Measurements from ENCODE around the gene LRTM2. TPM values are rescaled to one million over a fixed set of nuclear protein-coding genes. Genes with fewer than 3 reads are reported as not detected.

The LRTM2 gene
- total and polyA plus RNA-seq, 7 donors = 0.09 to 0.41 TPM; not detected in 5

DNA sequence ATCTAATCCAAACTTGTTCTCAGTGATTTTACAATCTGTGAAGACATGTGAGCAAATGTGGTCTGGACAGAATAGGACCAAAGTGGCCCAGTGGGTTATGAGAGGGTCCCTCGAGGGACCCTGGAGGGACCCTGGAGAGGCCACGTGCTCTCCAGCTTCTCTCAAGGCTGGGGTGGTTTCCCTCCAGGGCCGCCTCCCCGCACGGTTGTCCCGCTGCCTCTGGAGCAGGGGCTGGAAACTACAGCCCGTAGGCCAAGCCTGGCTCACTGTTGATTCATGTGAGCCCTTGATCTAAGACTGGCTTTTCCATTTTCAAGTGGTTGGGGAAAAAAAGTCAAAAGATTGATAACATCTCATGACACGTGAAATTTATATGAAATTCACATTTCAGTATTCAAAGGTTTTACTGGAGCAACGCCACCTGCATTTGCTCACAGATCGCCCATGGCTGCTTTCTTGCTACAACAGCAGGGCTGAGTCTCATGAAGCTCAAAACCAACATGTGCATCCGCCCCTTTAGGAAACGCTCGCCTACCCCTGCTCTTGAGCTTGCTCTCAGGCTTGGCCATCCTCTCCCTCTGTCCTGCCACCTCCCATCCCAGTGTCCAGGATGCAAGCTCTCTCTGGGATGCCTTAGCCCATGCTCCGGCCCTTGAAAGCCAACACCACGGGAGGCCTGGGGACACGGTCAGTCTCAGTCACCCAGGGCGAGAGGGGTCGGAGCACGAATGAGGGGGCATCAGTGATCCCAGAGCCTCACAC lies 12.1 kb upstream of the LRTM2 start:
- Histone ChIP-seq H3K36me3 (no peaks in the 10 kb centered on the region), H3K27me3 (no peaks in the 10 kb centered on the region), H3K9me3 (no peaks in the 10 kb centered on the region), H3K4me1 (peaks cover 0 to 9% (median 2%) of the 10 kb centered on the region in 4 donors), H3K27ac (no peak overlapping the region), H3K4me3 (no peak overlapping the region)
- intact Hi-C loops (cut with DNase I) = no loop called here
- 90 to 92% methylated on average over 19 of the region's 19 CpGs for WGBS, 2 donors
- DNase-seq = no peak
- TF ChIP-seq EP300 (IDR thresholded peaks at IDR 0.05) (no peak), POLR2A (IDR thresholded peaks at IDR 0.05) (no peak), POLR2AphosphoS5 (IDR thresholded peaks at IDR 0.05) (no peak)
- TF ChIP-seq, protein P1, sequence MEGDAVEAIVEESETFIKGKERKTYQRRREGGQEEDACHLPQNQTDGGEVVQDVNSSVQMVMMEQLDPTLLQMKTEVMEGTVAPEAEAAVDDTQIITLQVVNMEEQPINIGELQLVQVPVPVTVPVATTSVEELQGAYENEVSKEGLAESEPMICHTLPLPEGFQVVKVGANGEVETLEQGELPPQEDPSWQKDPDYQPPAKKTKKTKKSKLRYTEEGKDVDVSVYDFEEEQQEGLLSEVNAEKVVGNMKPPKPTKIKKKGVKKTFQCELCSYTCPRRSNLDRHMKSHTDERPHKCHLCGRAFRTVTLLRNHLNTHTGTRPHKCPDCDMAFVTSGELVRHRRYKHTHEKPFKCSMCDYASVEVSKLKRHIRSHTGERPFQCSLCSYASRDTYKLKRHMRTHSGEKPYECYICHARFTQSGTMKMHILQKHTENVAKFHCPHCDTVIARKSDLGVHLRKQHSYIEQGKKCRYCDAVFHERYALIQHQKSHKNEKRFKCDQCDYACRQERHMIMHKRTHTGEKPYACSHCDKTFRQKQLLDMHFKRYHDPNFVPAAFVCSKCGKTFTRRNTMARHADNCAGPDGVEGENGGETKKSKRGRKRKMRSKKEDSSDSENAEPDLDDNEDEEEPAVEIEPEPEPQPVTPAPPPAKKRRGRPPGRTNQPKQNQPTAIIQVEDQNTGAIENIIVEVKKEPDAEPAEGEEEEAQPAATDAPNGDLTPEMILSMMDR (IDR thresholded peaks at IDR 0.05) = no peak

DNA sequence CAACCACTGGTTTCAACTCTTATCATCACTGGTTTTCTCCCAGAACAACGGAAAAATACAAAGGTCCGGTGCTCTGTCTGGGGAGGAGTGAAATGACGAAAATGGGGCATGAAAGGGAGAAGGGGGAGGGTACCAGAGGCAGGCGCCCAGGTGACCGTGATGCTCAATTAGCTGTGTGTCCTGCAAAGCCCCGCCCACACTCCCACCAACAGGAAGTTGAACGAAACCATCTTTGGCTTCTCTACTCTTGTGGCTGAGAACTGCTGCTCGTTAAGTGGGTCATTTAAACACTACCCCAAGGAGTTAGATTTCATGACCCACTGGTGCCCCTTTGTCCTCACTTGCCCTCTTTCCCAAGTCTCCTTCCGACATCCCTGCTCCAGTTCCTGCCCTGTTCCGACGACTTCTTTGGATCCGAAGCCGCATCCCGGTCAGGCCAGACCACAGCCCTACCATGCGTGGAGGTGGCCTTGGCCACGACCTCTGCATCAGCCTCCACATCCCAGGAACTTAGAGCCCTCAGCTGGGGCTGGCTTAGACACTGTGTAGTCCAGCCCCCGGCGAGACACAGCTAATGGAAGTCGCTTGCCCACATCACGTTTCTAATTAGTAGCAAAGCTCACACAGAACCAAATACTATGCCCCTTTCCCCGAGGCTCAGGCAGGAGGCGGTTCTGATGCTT lies 11.4 kb upstream of the LRTM2 start:
- DNase-seq = no peak
- no peak overlapping the region for H3K4me3 ChIP-seq
- no peaks in the 10 kb centered on the region for H3K9me3 ChIP-seq
- peaks cover 0 to 9% (median 2%) of the 10 kb centered on the region in 4 donors for H3K4me1 ChIP-seq
- H3K27me3 ChIP-seq = no peaks in the 10 kb centered on the region
- intact Hi-C loops (cut with DNase I) = no loop called here
- no peaks in the 10 kb centered on the region for H3K36me3 ChIP-seq
- H3K27ac ChIP-seq = no peak overlapping the region
- 86 to 88% methylated on average over 22 of the region's 22 CpGs for WGBS, 2 donors
- TF ChIP-seq POLR2AphosphoS5 (IDR thresholded peaks at IDR 0.05) (no peak), POLR2A (IDR thresholded peaks at IDR 0.05) (no peak), EP300 (IDR thresholded peaks at IDR 0.05) (no peak)
- TF ChIP-seq, protein P1 (IDR thresholded peaks at IDR 0.05) = no peak

DNA sequence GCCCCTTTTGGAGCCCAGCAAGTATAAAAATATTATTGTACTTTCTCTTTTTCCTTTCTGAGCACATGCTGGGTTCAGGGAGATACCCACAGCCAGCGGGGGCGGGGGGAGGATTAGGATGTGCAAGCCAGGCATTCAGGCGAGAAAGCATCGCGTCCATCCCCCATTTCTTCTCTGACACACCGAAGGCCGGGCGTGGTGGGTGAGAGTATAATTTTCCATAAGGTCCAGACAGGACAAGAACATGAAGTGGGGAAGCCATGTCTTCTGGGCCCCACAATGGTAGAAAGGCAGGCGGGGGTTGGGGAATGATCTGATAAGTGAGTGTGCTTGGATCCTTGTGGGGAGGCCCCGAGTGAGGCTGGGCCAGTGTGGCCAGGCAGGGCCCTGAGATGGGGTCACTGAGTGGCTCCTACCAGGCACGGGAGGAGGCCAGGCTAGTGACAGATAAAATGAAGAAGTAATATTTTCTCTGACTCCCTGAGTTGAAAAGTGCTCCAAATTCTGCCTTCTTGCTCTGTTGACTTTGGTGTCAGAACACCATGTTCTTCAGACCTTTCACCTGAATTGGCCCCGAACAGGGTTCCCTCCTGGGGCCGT lies 10.7 kb upstream of the LRTM2 start:
- Histone ChIP-seq H3K27me3 (no peaks in the 10 kb centered on the region), H3K27ac (peak overlapping the region in 1 of 4 donors; percentile 10), H3K36me3 (no peaks in the 10 kb centered on the region), H3K9me3 (no peaks in the 10 kb centered on the region), H3K4me3 (no peak overlapping the region), H3K4me1 (peaks cover 0 to 8% (median 2%) of the 10 kb centered on the region in 4 donors)
- no peak for DNase-seq
- intact Hi-C loops (cut with DNase I) = no loop called here
- TF ChIP-seq, protein P1 (IDR thresholded peaks at IDR 0.05) = no peak
- no peak for TF ChIP-seq POLR2AphosphoS5 (IDR thresholded peaks at IDR 0.05)
- no peak for TF ChIP-seq EP300 (IDR thresholded peaks at IDR 0.05)
- no peak for TF ChIP-seq POLR2A (IDR thresholded peaks at IDR 0.05)
- WGBS, 2 donors = 90 to 93% methylated on average over 13 of the region's 13 CpGs

DNA sequence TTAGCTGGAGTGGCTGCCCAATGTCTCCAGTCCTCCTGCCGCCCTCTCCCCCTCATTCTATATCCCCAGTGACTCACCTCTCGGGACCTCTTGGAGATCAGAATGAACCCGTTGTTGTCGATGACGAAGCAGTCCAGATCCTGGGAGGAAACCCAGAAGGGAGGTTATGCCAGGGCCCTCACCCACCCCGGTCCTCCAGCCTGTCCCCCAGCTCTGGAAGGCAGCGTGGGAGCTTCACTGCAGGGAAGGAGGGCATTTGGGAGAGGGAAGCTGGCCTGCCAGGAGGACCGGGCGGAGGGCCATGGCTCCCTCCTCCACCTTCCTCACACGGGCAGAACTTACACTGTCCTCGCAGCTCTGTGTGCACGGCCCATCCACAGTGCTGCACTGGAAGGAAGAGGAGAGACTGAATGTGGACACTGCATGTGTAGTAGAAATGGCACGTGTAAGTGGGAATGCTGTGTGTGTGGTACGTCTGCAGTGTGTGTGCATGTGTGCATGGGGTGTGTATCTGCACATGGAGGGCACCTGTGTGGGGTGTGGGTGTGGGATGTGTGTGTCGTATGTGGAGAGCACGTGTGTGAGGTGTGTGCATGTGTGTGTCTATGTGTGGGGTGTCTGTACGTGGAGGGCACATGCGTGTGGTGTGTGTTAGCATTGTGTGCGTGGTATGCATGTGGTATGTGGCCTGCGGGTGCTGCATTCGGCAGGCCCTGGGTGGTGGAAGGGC lies 10.0 kb upstream of the LRTM2 start:
- intact Hi-C loops (cut with DNase I) = no loop called here
- no peaks in the 10 kb centered on the region for H3K27me3 ChIP-seq
- H3K4me3 ChIP-seq = no peak overlapping the region
- H3K4me1 ChIP-seq = peaks cover 0 to 6% (median 0%) of the 10 kb centered on the region in 4 donors
- no peak overlapping the region for H3K27ac ChIP-seq
- TF ChIP-seq, protein P1 (IDR thresholded peaks at IDR 0.05) = no peak
- no peak for TF ChIP-seq POLR2A (IDR thresholded peaks at IDR 0.05)
- TF ChIP-seq POLR2AphosphoS5 (IDR thresholded peaks at IDR 0.05) = no peak
- no peak for TF ChIP-seq EP300 (IDR thresholded peaks at IDR 0.05)
- H3K36me3 ChIP-seq = no peaks in the 10 kb centered on the region
- 90 to 91% methylated on average over 21 of the region's 21 CpGs for WGBS, 2 donors
- no peaks in the 10 kb centered on the region for H3K9me3 ChIP-seq
- DNase-seq = no peak

All from sigmoid colon (tissue), 7 donors.